Measurements from ENCODE around the gene OR52J3. TPM values are rescaled to one million over a fixed set of nuclear protein-coding genes. Genes with fewer than 3 reads are reported as not detected.

The OR52J3 gene
- polyA plus RNA-seq, 4 donors: not detected

DNA sequence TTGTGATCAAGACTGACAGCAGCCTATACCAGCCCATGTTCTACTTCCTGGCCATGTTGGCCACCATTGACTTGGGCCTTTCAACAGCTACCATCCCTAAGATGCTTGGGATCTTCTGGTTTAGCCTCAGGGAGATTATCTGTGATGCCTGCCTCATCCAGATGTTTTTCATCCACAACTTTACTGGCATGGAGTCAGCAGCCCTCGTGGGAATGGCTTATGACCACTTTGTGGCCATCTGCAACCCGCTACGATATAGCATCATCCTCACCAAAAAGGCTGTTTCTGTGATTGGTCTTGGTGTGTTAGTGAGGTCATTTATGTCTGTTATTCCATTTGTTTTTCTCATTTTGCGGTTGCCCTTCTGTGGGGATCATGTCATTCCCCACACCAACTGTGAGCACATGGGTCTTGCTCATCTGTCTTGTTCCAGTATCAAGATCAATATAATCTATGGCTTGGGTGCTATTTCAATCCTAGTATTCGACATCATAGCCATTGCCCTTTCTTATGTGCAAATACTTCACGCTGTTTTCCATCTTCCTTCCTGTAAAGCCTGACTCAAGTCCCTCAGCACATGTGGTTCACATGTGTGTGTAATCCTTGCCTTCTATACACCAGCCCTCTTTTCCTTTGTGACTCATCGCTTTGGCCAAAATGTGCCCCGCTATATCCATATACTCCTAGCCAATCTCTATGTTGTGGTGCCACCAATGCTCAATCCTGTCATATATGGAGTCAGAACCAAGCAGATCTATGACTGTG lies 46.7 kb downstream of the OR52J3 start:
- DNase-seq (ENCODE audit: low read depth in 4 of 4, low spot score in 3 of 4): no peak

DNA sequence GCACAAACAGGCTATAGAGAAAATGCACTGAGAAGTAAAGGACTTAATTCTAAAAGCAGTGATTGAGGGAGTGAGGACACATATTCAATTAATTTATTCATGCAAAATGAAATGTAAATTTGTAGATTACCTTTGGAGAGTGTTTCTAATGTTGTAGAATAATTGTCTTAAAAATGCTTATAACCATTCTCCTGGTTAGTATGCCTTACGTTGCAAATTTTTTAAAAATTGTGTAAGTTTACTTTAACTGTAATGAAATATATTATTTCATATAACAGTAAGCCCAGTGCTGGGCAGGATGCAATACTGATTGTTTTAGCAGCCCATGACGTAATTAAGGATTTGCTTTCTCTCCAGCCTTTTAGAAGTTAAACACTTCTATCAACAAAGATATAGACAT lies 49.7 kb downstream of the OR52J3 start:
- no peak for DNase-seq (ENCODE audit: low read depth in 4 of 4, low spot score in 3 of 4)

Other genes starting within 250 kb of the OR52J3 start
- not detected for gene OR52R1, start 242.1 kb upstream of the OR52J3 start, polyA plus RNA-seq (ENCODE audit: insufficient read length in 4 of 4)
- not detected for gene OR51F2, start 225.2 kb upstream of the OR52J3 start, polyA plus RNA-seq (ENCODE audit: insufficient read length in 4 of 4)
- gene OR51S1, start 197.3 kb upstream of the OR52J3 start, polyA plus RNA-seq (ENCODE audit: insufficient read length in 4 of 4): not detected
- gene OR51T1, start 164.6 kb upstream of the OR52J3 start, polyA plus RNA-seq (ENCODE audit: insufficient read length in 4 of 4): not detected
- not detected for gene OR51A7, start 142.7 kb upstream of the OR52J3 start, polyA plus RNA-seq (ENCODE audit: insufficient read length in 4 of 4)
- not detected for gene OR51G2, start 127.2 kb upstream of the OR52J3 start, polyA plus RNA-seq (ENCODE audit: insufficient read length in 4 of 4)
- gene OR51G1, start 122.2 kb upstream of the OR52J3 start, polyA plus RNA-seq (ENCODE audit: insufficient read length in 4 of 4): not detected
- gene OR51A4, start 98.9 kb upstream of the OR52J3 start, polyA plus RNA-seq (ENCODE audit: insufficient read length in 4 of 4): not detected
- not detected for gene OR51A2, start 90.8 kb upstream of the OR52J3 start, polyA plus RNA-seq (ENCODE audit: insufficient read length in 4 of 4)
- under 1 TPM in 1 of 4 donors, not detected in 3; 0.03 TPM for gene OR51L1, start 51.7 kb upstream of the OR52J3 start, polyA plus RNA-seq (ENCODE audit: insufficient read length in 4 of 4)
- gene OR52E2, start 13.1 kb downstream of the OR52J3 start, polyA plus RNA-seq (ENCODE audit: insufficient read length in 4 of 4): not detected
- gene OR52E1, start 23.0 kb downstream of the OR52J3 start, polyA plus RNA-seq (ENCODE audit: insufficient read length in 4 of 4): not detected
- gene OR52A5, start 91.8 kb downstream of the OR52J3 start, polyA plus RNA-seq (ENCODE audit: insufficient read length in 4 of 4): not detected
- under 1 TPM in 2 of 4 donors, not detected in 2; 0.03 TPM for gene OR52A1, start 108.2 kb downstream of the OR52J3 start, polyA plus RNA-seq (ENCODE audit: insufficient read length in 4 of 4)
- gene OR51V1, start 154.2 kb downstream of the OR52J3 start, polyA plus RNA-seq (ENCODE audit: insufficient read length in 4 of 4): not detected
- gene HBB, start 180.5 kb downstream of the OR52J3 start, polyA plus RNA-seq (ENCODE audit: insufficient read length in 4 of 4): 100 to 1,000 TPM; 127 to 236 (median 129) TPM
- gene HBD, start 188.0 kb downstream of the OR52J3 start, polyA plus RNA-seq (ENCODE audit: insufficient read length in 4 of 4): 1 to 10 TPM; 1.3 to 3.2 (median 1.8) TPM
- 10 to 100 TPM in 1 of 4 donors, 1 to 10 TPM in 3; 2.5 to 13.0 (median 4.6) TPM for gene HBG1, start 203.3 kb downstream of the OR52J3 start, polyA plus RNA-seq (ENCODE audit: insufficient read length in 4 of 4)
- gene HBG2, start 208.3 kb downstream of the OR52J3 start, polyA plus RNA-seq (ENCODE audit: insufficient read length in 4 of 4): 1,000 to 10,000 TPM; 1,916 to 2,998 (median 2,577) TPM
- 10 to 100 TPM in 1 of 4 donors, 1 to 10 TPM in 3; 6.6 to 11.6 (median 7.4) TPM for gene HBE1, start 223.4 kb downstream of the OR52J3 start, polyA plus RNA-seq (ENCODE audit: insufficient read length in 4 of 4)

Data from right renal pelvis (tissue), 4 donors.